Activated CD8-positive, alpha-beta memory T cell treated with anti-CD3 and anti-CD28 coated beads, Interleukin-2, amount 50 U/mL, for 4 hours (primary cell): Measurements from ENCODE around the gene SRRM5.
"Not testable (repeated sequence)": the region's sequence is repeated elsewhere in the genome, so short reads cannot be mapped to it uniquely, and the experiment has no call there.

Experiments used
- DNase-seq: peaks from one replicate; pipeline ENCODE4 v3.0.0-alpha.2; 2020

Gene SRRM5

DNA sequence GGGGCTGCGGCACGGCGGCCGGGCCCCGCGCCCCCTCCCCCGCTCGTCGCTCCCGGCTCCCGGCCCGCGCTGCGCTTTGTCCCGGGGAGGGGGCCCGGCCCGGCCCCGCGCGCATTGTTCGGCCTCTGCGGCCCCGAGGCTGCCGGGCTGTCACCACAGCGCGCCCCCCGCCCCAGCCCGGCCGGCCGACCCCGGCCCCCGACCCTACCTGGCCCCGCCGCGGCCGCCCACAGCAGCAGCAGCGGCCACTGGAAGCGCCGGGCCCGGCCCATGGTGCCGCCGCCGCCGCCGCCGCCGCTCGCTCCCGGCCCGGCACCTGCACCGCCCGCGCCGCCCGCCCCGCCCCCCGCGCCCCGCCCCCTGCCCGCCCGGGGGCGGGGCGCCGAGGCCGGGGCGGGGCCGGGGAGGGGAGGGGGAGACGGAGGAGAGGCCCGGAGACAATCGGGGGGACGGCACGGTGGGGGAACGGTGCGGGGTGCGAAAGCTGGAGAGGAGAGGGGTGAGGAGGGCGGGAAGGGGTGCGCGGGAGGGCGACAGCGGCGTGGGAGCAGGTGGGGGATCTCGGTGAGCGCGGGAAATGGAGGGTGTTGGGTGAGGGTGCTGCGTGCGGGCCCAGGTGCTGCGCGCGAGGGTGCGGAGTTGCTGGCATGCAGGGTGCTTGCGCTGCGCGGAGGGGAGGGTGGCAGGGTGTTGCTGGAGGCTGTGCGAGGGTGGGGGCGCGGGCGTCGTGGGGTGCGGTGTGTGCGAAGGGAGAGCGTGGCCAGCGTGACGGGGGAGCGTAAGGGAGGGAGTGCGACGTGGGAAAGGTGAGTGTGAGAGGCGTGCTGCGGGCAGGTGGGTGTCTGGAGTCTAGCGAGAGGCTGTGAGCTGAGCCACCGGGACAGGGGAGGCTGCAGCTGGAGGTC, 27.9 kb downstream of the SRRM5 start, which contains the start of gene CADM4:
Gene CADM4 (minus strand): TSS at position 332 of the 905 bp plus-strand sequence. CDS start 60 bp downstream, at position 272.
- peak; percentile 49 for DNase-seq

DNA sequence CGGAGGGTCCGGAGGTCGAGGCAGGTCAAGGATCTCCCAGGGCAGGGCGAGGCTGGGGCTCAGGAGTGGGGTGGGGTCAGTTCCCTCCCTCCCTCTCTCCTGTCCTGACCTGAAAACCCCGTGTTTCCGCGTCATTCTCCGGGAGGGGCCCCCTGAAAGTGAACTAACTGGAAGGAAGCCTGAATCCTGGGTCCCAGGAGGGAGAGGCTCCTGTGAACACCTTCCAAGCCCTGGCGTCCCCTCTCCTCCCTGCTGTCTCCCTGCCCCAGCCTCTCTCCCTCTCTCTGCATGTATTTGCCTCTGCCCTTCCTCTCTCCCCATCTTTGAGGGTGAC, 28.5 kb downstream of the SRRM5 start:
- no peak for DNase-seq

DNA sequence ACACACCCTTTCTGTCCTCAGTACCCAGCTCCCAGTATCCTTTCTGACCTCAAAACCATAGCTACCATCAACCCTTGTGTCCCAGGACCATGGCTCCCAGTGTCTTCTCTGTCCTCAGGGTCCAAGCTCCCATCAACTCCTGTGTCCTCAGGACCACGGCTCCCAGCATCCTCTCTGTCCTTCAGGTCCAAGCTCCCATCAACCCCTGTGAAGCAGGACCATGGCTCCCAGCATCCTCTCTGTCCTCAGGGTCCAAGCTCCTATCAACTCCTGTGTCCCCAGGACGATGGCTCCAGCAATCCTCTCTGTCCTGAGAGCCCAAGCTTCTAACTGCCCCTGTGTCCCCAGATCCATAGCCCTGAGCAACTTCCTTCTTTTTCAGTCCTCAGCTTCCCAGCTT, 29.4 kb downstream of the SRRM5 start:
- no peak for DNase-seq

DNA sequence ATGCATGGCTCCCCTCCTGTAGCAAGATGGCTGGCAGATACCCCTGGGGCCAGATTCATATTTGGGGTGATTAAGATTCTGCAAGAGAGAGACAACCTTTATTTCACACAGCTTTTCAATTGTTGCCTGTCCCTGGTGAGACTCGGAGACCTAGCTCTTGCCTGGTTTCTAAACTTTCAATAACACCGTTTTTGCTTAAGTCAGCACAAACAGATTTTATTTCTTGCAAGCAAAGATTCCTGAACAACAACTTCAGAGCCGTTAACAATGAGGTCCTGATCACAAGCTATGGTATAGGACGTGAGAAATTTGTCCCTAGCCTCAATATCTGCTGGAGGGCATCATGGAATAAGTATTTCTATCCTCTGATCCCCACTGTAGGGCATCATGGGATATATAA, 30.6 kb downstream of the SRRM5 start:
- DNase-seq: no peak

DNA sequence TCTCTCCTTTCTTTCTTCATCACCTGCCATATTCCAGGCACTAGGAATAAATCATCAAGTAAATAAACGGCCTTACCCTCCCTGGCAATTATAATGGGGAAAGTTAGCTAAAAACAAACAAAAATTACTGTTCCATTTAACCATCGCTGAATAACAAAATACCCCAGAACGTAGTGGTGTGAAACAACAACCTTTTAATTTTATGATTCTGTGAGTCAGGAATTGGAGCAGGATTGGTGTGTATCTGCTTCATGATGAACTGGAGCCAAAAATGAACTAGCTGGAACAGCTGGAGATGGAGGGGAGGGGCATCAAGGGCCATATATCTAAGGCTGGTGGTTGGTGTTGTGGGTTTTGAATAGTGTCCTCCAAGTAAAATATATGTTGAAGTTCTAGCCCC, 31.4 kb downstream of the SRRM5 start:
- DNase-seq: no peak

DNA sequence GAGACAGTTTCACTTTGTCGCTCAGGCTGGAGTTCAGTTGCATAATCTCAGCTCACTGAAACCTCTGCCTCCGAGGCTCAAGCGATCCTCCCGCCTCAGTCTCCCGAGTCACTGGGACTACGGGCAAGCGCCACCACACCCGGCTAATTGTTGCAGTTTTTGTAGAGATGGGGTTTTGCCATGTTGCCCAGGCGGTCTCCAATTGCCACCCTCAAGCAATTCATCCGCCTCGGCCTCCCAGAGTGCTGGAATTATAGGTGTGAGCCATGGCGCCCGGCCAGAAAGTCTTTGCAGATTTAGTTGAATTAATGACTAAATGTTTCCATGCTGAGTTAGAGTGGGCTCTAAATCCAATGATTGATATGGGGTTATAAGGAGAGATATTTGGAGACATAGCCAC, 32.3 kb downstream of the SRRM5 start:
- no peak for DNase-seq

DNA sequence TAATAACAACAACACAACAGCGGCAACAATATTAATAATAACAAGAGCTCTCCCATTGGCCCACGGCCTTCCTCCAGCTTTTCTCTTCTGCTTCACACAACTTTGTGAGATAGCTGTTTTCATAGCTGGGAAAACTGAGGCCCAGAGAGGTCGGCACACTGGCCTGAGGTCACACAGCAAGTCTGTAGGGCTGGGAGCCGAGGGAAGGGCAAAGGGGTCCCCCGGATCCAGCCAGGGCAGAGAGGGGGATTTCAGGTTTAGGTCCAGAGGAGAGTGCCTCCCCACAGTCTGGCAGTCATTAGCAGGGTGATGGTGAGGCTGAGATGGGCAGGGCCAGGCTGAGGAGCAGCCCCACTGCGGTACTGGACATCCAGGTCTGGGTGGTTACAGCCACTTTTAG, 36.7 kb downstream of the SRRM5 start:
- DNase-seq: no peak

DNA sequence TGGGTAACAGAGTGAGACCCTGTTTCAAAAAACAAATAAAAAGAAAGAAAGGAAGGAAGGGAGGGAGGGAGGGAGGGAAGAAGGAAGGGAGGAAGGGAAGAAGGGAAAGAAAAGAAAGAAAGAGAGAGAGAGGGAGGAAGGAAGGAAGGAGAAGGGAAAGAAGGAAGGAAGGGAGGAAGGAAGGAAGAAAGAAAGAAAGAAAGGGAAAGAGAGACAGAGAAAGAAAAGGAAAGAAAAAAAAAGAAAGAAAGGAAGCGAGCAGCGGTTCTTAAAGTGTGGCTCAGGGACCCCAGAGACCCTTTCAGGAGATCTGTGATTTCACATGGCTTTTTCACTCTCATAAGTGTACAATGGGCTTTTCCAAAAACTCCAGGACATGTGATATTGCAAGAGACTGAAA, 37.6 kb downstream of the SRRM5 start:
- no peak for DNase-seq

DNA sequence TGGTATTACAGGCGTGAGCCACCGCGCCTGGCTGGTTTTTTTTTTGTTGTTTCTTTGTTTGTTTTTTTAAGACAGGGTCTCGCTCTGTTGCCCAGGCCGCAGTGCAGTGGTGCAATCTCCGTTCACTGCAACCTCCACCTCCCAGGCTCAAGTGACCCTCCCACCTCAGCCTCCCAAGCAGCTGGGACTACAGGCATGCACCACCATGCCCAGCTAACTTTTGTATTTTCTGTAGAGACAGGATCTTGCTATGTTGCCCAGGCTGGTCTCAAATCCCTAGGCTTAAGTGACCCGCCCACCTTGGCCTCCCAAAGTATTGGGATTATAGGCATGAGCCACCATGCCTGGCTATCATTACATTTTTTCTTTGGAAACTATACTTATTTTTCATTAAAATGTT, 38.4 kb downstream of the SRRM5 start:
- DNase-seq: not testable (repeated sequence)

DNA sequence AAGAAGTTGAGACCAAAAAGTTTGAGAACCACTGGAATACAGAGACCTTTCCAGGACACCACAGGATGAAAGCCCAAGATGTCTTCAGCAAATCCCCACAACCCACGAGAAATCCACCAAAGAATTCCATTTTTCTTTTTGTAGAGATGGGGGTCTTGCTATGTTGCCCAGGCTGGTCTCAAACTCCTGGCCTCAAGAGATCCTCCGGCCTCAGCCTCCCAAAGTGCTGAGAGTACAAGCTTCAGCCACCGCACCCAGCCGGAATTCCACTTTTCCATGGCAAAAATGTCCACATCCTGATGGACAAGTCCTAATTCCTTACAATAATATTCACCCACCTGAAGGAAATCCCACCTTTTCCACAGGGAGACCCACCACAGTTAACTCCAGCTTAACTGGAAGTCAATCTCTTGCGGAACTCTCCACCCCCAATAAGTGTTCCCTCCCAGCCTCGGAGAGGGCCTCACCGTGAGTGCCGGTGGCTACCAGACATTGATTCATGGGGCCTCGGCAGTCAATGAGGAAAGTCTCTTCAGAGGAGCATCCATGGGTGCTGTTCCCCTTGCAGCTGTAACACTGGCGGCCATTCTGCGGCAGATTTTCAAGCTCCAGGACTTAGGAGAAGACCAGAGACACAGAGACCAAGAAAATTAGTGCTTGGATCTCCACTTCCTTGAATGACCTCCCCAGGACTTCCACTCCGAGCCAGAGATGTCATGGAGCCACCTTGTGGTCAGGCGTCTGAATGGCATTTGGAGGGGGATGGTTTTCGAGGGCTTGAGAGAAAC, 40.1 kb downstream of the SRRM5 start:
- DNase-seq: peak; percentile 32

DNA sequence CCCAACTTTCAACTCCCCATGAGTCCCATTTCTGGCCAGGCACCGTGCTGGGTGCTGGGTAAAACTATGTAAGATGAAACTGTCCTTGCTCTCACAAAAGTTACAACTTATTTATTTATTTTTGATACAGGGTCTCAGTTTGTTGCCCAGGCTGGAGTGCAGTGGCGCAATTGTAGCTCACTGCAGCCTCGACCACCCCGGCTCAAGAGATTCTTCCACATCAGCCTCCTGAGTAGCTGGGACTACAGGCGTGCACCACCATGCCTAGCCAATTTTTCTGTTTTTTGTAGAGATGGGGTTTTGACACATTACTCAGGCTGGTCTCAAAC, 40.6 kb downstream of the SRRM5 start:
- DNase-seq: no peak

DNA sequence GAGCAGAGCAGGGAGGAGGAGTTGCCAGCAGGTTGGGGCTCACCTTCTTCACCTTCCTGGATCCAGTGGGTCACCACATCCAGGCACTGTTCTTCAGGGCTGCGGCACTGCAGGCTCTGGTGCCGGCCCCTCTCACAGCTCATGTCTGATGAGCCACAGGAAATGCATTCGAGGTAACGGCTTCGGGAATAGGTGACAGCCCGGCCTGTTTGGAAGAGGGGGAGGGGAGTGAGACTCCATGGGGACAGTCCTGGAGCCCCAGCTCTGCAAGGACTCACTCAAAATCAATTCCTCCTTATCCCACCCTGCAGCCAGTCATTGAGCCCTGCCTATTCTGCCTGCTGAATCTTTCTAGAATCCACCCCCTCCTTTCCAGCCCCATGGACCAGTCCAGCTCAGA, 44.5 kb downstream of the SRRM5 start:
- no peak for DNase-seq

DNA sequence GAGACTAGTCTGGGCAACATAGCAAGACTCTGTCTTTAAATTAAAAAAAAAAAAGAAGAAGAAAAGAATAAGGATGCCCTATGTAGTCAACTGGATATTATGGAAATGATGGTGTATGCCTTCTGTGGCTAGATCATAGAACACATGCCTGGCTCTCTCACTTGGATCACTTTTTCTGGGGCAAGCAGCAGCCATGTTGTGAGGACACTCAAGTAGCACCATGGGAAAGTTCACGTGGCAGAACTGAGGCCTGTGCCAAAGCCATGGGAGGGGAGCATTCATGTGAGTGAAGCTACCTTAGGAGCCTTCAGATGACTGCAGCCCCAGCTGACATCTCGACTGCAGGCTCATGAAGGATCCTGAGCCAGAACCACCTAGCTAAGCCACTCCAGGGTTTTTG, 46.1 kb downstream of the SRRM5 start:
- DNase-seq: no peak

DNA sequence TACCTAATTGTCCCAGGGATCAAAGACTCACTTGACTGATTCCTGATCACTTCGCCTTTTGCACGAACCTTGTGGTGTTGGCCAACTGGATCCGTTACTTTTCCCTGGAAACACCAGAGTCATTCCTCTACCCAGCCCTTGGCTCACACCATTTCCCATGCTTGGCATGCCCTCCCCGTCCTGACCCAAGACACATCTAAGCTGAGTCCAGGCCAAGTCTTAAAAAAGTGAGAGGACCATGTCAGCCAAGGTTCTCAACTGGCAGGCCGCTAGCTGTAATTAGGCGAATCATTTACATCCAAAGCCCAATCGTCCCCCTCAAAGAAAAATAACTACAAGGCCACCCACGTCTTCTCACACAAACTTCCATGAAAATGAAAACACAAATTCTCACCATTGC, 46.6 kb downstream of the SRRM5 start:
- DNase-seq: no peak

DNA sequence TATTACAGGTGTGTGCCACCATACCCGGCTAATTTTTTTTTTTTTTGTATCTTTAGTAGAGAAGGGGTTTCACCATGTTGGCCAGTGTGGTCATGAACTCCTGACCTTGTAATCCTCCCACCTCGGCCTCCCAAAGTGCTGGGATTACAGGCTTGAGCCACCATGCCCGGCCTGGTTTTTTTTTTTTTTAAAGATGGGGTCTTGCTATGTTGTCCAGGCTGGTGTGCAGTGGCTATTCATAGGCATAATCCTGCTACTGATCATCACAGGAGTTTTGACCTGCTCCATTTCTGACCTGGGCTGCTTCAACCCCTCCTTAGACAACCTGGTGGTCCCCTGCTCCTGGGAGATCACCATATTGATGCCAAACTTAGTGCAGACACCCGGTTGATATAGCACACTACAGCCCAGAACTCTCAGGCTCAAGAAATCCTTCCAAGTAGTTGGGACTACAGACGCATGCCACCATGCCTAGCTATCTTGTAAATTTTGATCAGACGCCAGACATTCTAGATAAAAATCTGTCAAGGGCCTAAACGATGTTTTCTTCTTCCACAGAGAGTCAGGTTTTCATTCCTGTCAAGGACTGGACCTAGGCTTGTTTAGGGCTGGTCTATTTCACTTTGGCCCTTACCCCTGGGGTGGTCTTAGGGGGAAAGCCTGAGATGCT, 48.5 kb downstream of the SRRM5 start:
- DNase-seq: no peak

DNA sequence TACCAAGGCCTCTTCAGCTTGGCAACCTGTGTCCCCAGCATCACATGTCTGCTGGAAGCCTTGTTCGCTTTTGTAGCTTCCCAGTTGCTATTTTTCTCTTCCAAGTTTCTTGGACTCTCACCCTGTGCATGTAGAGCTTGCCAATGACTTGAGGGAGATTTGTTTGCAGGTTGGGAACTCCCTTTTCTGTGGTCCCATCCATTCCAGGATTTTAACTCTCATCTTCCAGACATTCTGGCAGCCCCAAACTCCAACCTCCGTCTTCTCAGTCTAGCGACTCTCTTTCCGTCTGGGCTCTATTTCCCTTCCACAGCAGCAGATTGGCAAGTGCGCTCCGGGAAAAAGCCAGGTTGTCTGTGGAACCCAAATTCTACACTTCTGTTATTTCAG, 49.1 kb downstream of the SRRM5 start:
- no peak for DNase-seq

DNA sequence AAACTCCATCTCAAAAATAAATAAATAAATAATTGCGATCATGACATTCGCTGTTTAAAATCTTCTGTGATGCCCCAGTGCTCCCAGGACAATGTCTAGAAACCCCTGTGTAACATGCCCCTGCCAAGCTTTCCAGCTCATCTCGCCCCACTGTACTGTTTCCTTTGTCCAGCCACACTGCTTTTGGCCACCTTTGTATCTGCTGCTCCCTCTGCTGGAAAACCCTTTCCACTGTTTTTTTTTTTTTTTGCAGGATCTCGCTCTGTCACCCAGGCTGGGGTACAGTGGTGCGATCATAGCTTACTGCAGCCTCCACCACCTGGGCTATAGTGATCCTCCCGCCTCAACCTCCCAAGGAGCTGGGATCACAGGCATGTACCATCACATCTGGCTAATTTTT, 50.6 kb downstream of the SRRM5 start:
- DNase-seq: no peak

DNA sequence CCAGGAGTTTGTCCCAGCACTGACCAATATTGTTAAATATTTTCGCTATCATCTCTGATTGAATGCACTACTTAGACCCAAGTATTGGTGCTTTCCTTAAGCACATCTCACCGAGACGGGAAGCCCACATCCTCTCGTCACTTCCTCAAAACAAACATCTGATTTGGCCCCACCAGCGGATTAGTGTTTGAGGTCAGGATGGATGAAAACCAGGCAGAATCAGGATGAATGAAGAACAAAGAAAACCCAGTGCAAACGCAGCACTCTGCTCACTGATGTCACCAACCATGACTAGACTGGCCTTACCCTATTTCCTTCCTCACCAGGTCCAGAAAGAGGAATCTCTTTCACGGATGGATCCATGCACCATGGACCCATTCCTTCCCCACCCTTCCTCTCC, 52.1 kb downstream of the SRRM5 start:
- DNase-seq: no peak
